ENCODE measurements around the gene SLC5A11. TPM values are rescaled to one million over a fixed set of nuclear protein-coding genes. Genes with fewer than 3 reads are reported as not detected.

Gene SLC5A11
- total RNA-seq, 1 experiment from 2014 or later, result not detected

GRCh38 chr16:24847358-24847664 is 1.5 kb downstream of the SLC5A11 start:
- Mint-ChIP-seq H3K36me3 (ENCODE audit: insufficient read depth, unreplicated experiment) (peaks cover 6% of the 10 kb centered on the region), H3K27me3 (ENCODE audit: unreplicated experiment) (no peaks in the 10 kb centered on the region), H3K4me1 (ENCODE audit: low read depth, unreplicated experiment) (peaks cover 54% of the 10 kb centered on the region), H3K4me3 (ENCODE audit: low read depth, unreplicated experiment) (no peak overlapping the region), H3K9me3 (ENCODE audit: low read depth, unreplicated experiment) (no peaks in the 10 kb centered on the region), H3K27ac (ENCODE audit: unreplicated experiment) (no peak overlapping the region)
- no peak for DNase-seq
- no peak for TF ChIP-seq CTCF (IDR thresholded peaks at IDR 0.05; ENCODE audit: unreplicated experiment)
- BruUV-seq (replicated peaks), result no TSS peak
- intact Hi-C loops (cut with micrococcal nuclease; ENCODE audit: unreplicated experiment), result loop anchor here (10.0 kb wide), 1 partner anchor 197 kb away; no protein-coding TSS in a partner anchor
- CTCF ChIA-PET, result no interaction called here

GRCh38 chr16:24848065-24848464 is 2.3 kb downstream of the SLC5A11 start:
- CTCF ChIA-PET, result interaction anchor here (0.6 kb wide), 1 partner anchor 49 kb away, joined by 3 read pairs; no protein-coding TSS in a partner anchor
- no peaks in the 10 kb centered on the region for H3K9me3 Mint-ChIP-seq (ENCODE audit: low read depth, unreplicated experiment)

GRCh38 chr16:24849641-24850040 is 3.9 kb downstream of the SLC5A11 start:
- H3K27ac Mint-ChIP-seq (ENCODE audit: unreplicated experiment), result no peak overlapping the region
- no peak for DNase-seq
- peaks cover 2% of the 10 kb centered on the region for H3K36me3 Mint-ChIP-seq (ENCODE audit: insufficient read depth, unreplicated experiment)
- H3K4me3 Mint-ChIP-seq (ENCODE audit: low read depth, unreplicated experiment), result no peak overlapping the region
- H3K27me3 Mint-ChIP-seq (ENCODE audit: unreplicated experiment), result no peaks in the 10 kb centered on the region
- no peaks in the 10 kb centered on the region for H3K9me3 Mint-ChIP-seq (ENCODE audit: low read depth, unreplicated experiment)
- intact Hi-C loops (cut with micrococcal nuclease; ENCODE audit: unreplicated experiment), result loop anchor here (10.0 kb wide), 1 partner anchor 195 kb away; no protein-coding TSS in a partner anchor
- H3K4me1 Mint-ChIP-seq (ENCODE audit: low read depth, unreplicated experiment), result peaks cover 62% of the 10 kb centered on the region
- TF ChIP-seq CTCF (IDR thresholded peaks at IDR 0.05; ENCODE audit: unreplicated experiment), result no peak
- BruUV-seq (replicated peaks), result no TSS peak
- CTCF ChIA-PET, result no interaction called here

More at GRCh38 chr16:24848065-24848464, 2.3 kb downstream of the SLC5A11 start:
- intact Hi-C loops (cut with micrococcal nuclease; ENCODE audit: unreplicated experiment), result loop anchor here (10.0 kb wide), 1 partner anchor 197 kb away; no protein-coding TSS in a partner anchor
- peak; percentile 65 for DNase-seq
- H3K27me3 Mint-ChIP-seq (ENCODE audit: unreplicated experiment), result no peaks in the 10 kb centered on the region
- peaks cover 6% of the 10 kb centered on the region for H3K36me3 Mint-ChIP-seq (ENCODE audit: insufficient read depth, unreplicated experiment)
- H3K4me1 Mint-ChIP-seq (ENCODE audit: low read depth, unreplicated experiment), result peaks cover 57% of the 10 kb centered on the region
- no peak overlapping the region for H3K4me3 Mint-ChIP-seq (ENCODE audit: low read depth, unreplicated experiment)
- peak overlapping the region; percentile 66 for H3K27ac Mint-ChIP-seq (ENCODE audit: unreplicated experiment)
- TF ChIP-seq CTCF (IDR thresholded peaks at IDR 0.05; ENCODE audit: unreplicated experiment), result no peak
- no TSS peak for BruUV-seq (replicated peaks)

- TF ChIP-seq CTCF (IDR thresholded peaks at IDR 0.05; ENCODE audit: unreplicated experiment), result no peak
- peak; percentile 29 for DNase-seq
- Mint-ChIP-seq H3K4me1 (ENCODE audit: low read depth, unreplicated experiment) (peaks cover 61% of the 10 kb centered on the region), H3K9me3 (ENCODE audit: low read depth, unreplicated experiment) (no peaks in the 10 kb centered on the region), H3K4me3 (ENCODE audit: low read depth, unreplicated experiment) (no peak overlapping the region), H3K36me3 (ENCODE audit: insufficient read depth, unreplicated experiment) (no peaks in the 10 kb centered on the region), H3K27ac (ENCODE audit: unreplicated experiment) (no peak overlapping the region), H3K27me3 (ENCODE audit: unreplicated experiment) (no peaks in the 10 kb centered on the region)
- intact Hi-C loops (cut with micrococcal nuclease; ENCODE audit: unreplicated experiment), result no loop called here
- BruUV-seq (replicated peaks), result no TSS peak
- CTCF ChIA-PET, result interaction anchor here (0.6 to 0.7 kb wide), 2 partner anchors 23 to 181 kb away, joined by 3 read pairs; no protein-coding TSS in a partner anchor
Observed at GRCh38 chr16:24850289-24850938, 4.7 kb downstream of the SLC5A11 start.
